Panc1 (cell line): ENCODE results near the gene ROBO1. TPM values are rescaled to one million over a fixed set of nuclear protein-coding genes. Genes with fewer than 3 reads are reported as not detected.

ENCODE experiments used
- ATAC-seq: fragments of 200-7000 bp; cut with Tn5 transposase; 2 replicates; pipeline ENCODE4 v1.9.1; 2020; ENCODE audit warnings: mild to moderate bottlenecking, moderate library complexity
- BruUV-seq: library from RNA; stranded (reverse); fragments of 400-500 nt; replicated peaks from 2 replicates; lab custom pipeline; 2021; lab: Mats Ljungman, UMichigan
- CTCF ChIA-PET: fragments of 300-600 bp; sonication (Branson Sonifier 250); formaldehyde crosslinking; loops from one replicate; lab custom pipeline; 2022; ENCODE audit warnings: antibody characterized with exemption; lab: Charles Lee
- POLR2A ChIA-PET: fragments of 300-600 bp; sonication (Branson Sonifier 250); formaldehyde crosslinking; loops from one replicate; lab custom pipeline; 2022; ENCODE audit warnings: antibody characterized with exemption; lab: Charles Lee
- DNase-seq: peaks from one replicate; pipeline ENCODE4 v3.0.0-alpha.2; 2010; ENCODE audit warnings: low read depth, low spot score
- H3K27ac ChIP-seq: 2 replicates; pipeline ENCODE4 v1.5.1; 2011; ENCODE audit warnings: mild to moderate bottlenecking, low read length, inconsistent platforms
- H3K27me3 ChIP-seq: fragments of 200-500 bp; sonication (Bioruptor generic); 2 replicates; pipeline ENCODE4 v1.6.0; 2014; ENCODE audit warnings: low read length, inconsistent platforms; ENCODE audit not compliant: control insufficient read depth, insufficient read depth
- H3K36me3 ChIP-seq: fragments of 200-500 bp; sonication (Bioruptor generic); 2 replicates; pipeline ENCODE4 v1.5.1; 2014; ENCODE audit warnings: inconsistent platforms, mild to moderate bottlenecking, low read length, moderate library complexity; ENCODE audit not compliant: control insufficient read depth, insufficient read depth
- H3K4me1 ChIP-seq: 2 replicates; pipeline ENCODE4 v1.5.1; 2011; ENCODE audit warnings: inconsistent platforms, mild to moderate bottlenecking, low read length, moderate library complexity; ENCODE audit not compliant: control insufficient read depth, insufficient read depth
- H3K4me3 ChIP-seq, 2 experiments: 2 replicates each; pipeline ENCODE4 v1.5.1; 2011 to 2012; ENCODE audit warnings: low read depth in 2 of 2, low read length in 2 of 2, mild to moderate bottlenecking in 2 of 2, inconsistent platforms in 1 of 2, moderate library complexity in 1 of 2
- H3K9me3 ChIP-seq: fragments of 200-500 bp; sonication (Bioruptor generic); 2 replicates; pipeline ENCODE4 v1.5.1; 2014; ENCODE audit warnings: low read depth, mild to moderate bottlenecking, inconsistent platforms, low read length, moderate library complexity; ENCODE audit not compliant: control insufficient read depth, insufficient read depth
- POLR2AphosphoS5 ChIP-seq: IDR thresholded peaks from 2 replicates; pipeline ENCODE4 v1.6.1; 2012; ENCODE audit warnings: mild to moderate bottlenecking, low read depth, low read length, moderate library complexity
- SIN3A ChIP-seq: IDR thresholded peaks from 2 replicates; pipeline ENCODE4 v1.6.1; 2012; ENCODE audit warnings: low read depth, mild to moderate bottlenecking, low read length, moderate library complexity, borderline replicate concordance; ENCODE audit not compliant: insufficient read depth
- TCF7L2 ChIP-seq: IDR thresholded peaks from 2 replicates; pipeline ENCODE4 v1.6.1; 2011; ENCODE audit warnings: mild to moderate bottlenecking, low read depth, low read length, inconsistent platforms
- in situ Hi-C: cut with HindIII; loops from 2 replicates; pipeline ENCODE4 v1.10.0; 2016; ENCODE audit warnings: low sequenced_read_pairs, low pct_unique_long_range_greater_than_20kb
- intact Hi-C: fragments of 100-400 bp; cut with micrococcal nuclease; formaldehyde crosslinking; loops from one replicate; pipeline ENCODE4 v1.10.0; 2022; ENCODE audit not compliant: unreplicated experiment
- total RNA-seq: library from RNA; stranded (reverse); gene quantifications from one replicate; pipeline ENCODE4 v1.2.1, GENCODE V29; 2021; ENCODE audit not compliant: unreplicated experiment
- TF ChIP-seq, protein P1 (sequence below), 2 experiments: IDR thresholded peaks; 2 replicates each; pipeline ENCODE4 v1.6.1; 2011 to 2012; ENCODE audit warnings: low read depth in 2 of 2, control low read depth in 1 of 2, low read length in 1 of 2, mild to moderate bottlenecking in 1 of 2, moderate library complexity in 1 of 2; ENCODE audit not compliant: insufficient read depth in 1 of 2
- TF ChIP-seq, protein P2 (sequence below): fragments of 450-650 bp; IDR thresholded peaks from 2 replicates; pipeline ENCODE4 v1.5.1; 2017; ENCODE audit warnings: mild to moderate bottlenecking

Gene ROBO1
- total RNA-seq, 1 experiment from 2014 or later = 61.6 TPM

DNA sequence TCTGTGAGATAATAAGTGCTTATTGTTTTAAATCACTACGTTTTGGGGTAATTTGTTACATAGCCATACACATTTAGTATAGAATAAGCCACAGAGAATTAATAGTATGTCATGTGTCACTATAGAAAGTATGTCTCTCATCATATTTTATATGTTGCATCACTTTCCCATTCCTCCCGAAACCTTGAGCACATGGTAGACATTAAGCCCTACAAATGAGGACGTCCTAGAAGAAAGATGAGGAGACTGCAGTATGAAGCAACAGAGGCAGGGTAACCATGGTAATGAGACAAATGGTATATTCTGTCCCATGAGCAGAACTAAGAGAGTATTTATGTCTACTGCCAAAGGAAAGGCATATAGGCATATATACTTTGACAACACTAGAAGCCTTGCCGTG lies 720.2 kb downstream of the ROBO1 start:
- H3K36me3 ChIP-seq = no peaks in the 10 kb centered on the region
- CTCF ChIA-PET = no interaction called here
- DNase-seq (no peak), ATAC-seq (no peak)
- no peak for TF ChIP-seq POLR2AphosphoS5
- TF ChIP-seq, protein P1, sequence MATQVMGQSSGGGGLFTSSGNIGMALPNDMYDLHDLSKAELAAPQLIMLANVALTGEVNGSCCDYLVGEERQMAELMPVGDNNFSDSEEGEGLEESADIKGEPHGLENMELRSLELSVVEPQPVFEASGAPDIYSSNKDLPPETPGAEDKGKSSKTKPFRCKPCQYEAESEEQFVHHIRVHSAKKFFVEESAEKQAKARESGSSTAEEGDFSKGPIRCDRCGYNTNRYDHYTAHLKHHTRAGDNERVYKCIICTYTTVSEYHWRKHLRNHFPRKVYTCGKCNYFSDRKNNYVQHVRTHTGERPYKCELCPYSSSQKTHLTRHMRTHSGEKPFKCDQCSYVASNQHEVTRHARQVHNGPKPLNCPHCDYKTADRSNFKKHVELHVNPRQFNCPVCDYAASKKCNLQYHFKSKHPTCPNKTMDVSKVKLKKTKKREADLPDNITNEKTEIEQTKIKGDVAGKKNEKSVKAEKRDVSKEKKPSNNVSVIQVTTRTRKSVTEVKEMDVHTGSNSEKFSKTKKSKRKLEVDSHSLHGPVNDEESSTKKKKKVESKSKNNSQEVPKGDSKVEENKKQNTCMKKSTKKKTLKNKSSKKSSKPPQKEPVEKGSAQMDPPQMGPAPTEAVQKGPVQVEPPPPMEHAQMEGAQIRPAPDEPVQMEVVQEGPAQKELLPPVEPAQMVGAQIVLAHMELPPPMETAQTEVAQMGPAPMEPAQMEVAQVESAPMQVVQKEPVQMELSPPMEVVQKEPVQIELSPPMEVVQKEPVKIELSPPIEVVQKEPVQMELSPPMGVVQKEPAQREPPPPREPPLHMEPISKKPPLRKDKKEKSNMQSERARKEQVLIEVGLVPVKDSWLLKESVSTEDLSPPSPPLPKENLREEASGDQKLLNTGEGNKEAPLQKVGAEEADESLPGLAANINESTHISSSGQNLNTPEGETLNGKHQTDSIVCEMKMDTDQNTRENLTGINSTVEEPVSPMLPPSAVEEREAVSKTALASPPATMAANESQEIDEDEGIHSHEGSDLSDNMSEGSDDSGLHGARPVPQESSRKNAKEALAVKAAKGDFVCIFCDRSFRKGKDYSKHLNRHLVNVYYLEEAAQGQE (IDR thresholded peaks at IDR 0.05; ENCODE audit: insufficient read depth in 1 of 2, low read depth in 2 of 2, low read length in 1 of 2) = no peak
- TF ChIP-seq, protein P2, sequence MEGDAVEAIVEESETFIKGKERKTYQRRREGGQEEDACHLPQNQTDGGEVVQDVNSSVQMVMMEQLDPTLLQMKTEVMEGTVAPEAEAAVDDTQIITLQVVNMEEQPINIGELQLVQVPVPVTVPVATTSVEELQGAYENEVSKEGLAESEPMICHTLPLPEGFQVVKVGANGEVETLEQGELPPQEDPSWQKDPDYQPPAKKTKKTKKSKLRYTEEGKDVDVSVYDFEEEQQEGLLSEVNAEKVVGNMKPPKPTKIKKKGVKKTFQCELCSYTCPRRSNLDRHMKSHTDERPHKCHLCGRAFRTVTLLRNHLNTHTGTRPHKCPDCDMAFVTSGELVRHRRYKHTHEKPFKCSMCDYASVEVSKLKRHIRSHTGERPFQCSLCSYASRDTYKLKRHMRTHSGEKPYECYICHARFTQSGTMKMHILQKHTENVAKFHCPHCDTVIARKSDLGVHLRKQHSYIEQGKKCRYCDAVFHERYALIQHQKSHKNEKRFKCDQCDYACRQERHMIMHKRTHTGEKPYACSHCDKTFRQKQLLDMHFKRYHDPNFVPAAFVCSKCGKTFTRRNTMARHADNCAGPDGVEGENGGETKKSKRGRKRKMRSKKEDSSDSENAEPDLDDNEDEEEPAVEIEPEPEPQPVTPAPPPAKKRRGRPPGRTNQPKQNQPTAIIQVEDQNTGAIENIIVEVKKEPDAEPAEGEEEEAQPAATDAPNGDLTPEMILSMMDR = no peak
- TF ChIP-seq TCF7L2 = no peak
- no peaks in the 10 kb centered on the region for H3K9me3 ChIP-seq
- no peak overlapping the region for H3K27ac ChIP-seq
- H3K4me3 ChIP-seq = no peak overlapping the region
- BruUV-seq = no TSS peak
- intact Hi-C loops (no loop called here), in situ Hi-C loops (no loop called here)
- no peaks in the 10 kb centered on the region for H3K27me3 ChIP-seq
- H3K4me1 ChIP-seq = no peaks in the 10 kb centered on the region
- POLR2A ChIA-PET = no interaction called here

DNA sequence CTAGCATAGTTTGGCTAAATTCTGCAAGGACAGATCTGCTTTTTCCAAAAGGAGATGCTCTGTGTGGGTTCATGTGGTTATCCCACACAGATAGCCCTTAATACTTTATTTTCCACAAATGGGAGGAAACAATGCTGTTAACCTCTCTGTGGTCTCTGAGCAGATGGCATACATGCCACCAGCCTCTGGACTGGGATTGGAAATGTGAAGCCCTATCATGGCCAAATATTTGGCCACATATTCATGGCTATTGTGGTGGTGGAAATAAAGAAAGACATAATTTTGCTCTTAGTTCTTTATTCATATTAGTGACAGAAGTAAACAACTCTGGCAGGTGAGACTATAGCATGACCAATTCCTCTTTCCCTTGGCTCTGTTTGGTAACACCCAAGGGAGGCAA lies 726.2 kb downstream of the ROBO1 start:
- H3K36me3 ChIP-seq = no peaks in the 10 kb centered on the region
- in situ Hi-C loops = no loop called here
- TF ChIP-seq TCF7L2 = no peak
- TF ChIP-seq SIN3A = no peak
- no peak for DNase-seq
- BruUV-seq = no TSS peak
- CTCF ChIA-PET = interaction anchor here (0.7 kb wide), 1 partner anchor 14 kb away, joined by 5 read pairs; no protein-coding TSS in a partner anchor
- no peaks in the 10 kb centered on the region for H3K9me3 ChIP-seq
- no peak overlapping the region for H3K27ac ChIP-seq
- H3K27me3 ChIP-seq = no peaks in the 10 kb centered on the region
- intact Hi-C loops = no loop called here
- H3K4me1 ChIP-seq = no peaks in the 10 kb centered on the region
- ATAC-seq = no peak
- POLR2A ChIA-PET = no interaction called here
- H3K4me3 ChIP-seq = no peak overlapping the region

DNA sequence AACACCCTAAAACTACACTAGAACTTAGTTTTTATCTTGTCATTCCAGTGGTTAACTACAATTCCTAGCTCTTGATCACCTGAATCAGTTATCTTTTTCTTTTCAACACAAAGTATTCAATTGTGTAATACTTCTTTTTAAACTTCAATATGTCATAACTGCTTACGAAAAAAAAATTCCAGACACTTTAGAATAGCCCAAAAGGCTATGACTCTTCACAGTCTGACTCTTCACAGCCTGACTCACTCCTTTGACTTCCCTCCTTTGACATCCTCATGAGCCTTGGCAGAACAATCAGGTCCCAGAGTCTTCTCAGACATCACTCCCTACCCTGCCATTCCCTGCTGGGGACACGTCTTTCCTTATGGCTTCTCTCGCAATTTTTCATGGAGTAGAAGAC lies 727.1 kb downstream of the ROBO1 start:
- Histone ChIP-seq H3K9me3 (no peaks in the 10 kb centered on the region), H3K27me3 (no peaks in the 10 kb centered on the region), H3K36me3 (no peaks in the 10 kb centered on the region), H3K27ac (no peak overlapping the region), H3K4me3 (no peak overlapping the region), H3K4me1 (no peaks in the 10 kb centered on the region)
- ChIA-PET CTCF (no interaction called here), POLR2A (no interaction called here)
- intact Hi-C loops (no loop called here), in situ Hi-C loops (no loop called here)
- TF ChIP-seq, protein P1 (IDR thresholded peaks at IDR 0.05; ENCODE audit: insufficient read depth in 1 of 2, low read depth in 2 of 2, low read length in 1 of 2) = no peak
- TF ChIP-seq, protein P2 = no peak
- no peak for TF ChIP-seq POLR2AphosphoS5
- no peak for TF ChIP-seq TCF7L2
- no peak for TF ChIP-seq SIN3A
- ATAC-seq (no peak), DNase-seq (no peak)
- no TSS peak for BruUV-seq
